Tibial artery (tissue), 4 donors: ENCODE measurements around the gene TTPAL.

Source experiments
- DNase-seq, 2 donors: peaks; one replicate each; pipeline ENCODE4 v3.0.0-alpha.2; 2019
- H3K27ac ChIP-seq, 2 donors: fragments of 200-600 bp; sonication (generic) in 1 of 2; 1 replicate in 1 of 2; 2 replicates in 1 of 2; pipeline ENCODE4 v1.5.1; 2018 to 2019; ENCODE audit warnings: mild to moderate bottlenecking in 1 of 2
- H3K27me3 ChIP-seq, 2 donors: fragments of 200-600 bp; sonication (generic) in 1 of 2; one replicate each; pipeline versions ENCODE4 v1.5.1 to v1.6.0; 2016 to 2019
- H3K36me3 ChIP-seq, 3 donors: fragments of 200-600 bp; sonication (generic) in 2 of 3; one replicate each; pipeline ENCODE4 v1.5.1; 2016 to 2019; ENCODE audit warnings: mild to moderate bottlenecking in 2 of 3
- H3K4me1 ChIP-seq, 4 donors: fragments of 200-600 bp; sonication (generic) in 2 of 4; 1 replicate in 3 of 4; 2 replicates in 1 of 4; pipeline ENCODE4 v1.5.1; 2016 to 2019
- H3K4me3 ChIP-seq, 2 donors: fragments of 200-600 bp; sonication (generic) in 1 of 2; 1 replicate in 1 of 2; 2 replicates in 1 of 2; pipeline ENCODE4 v1.5.1; 2018 to 2019; ENCODE audit warnings: mild to moderate bottlenecking in 2 of 2
- H3K9me3 ChIP-seq, 3 donors: fragments of 200-600 bp; sonication (generic) in 1 of 3; one replicate each; pipeline ENCODE4 v1.5.1; 2016 to 2019
- CTCF ChIP-seq, 2 experiments: fragments of 200-600 bp in 1 of 2; fragments of 450-650 bp in 1 of 2; IDR thresholded peaks; one replicate each; pipeline ENCODE4 v1.5.1; 2017 to 2019; ENCODE audit warnings: antibody characterized with exemption in 2 of 2, mild to moderate bottlenecking in 1 of 2, moderate library complexity in 1 of 2
- intact Hi-C: fragments of 100-400 bp; cut with DNase I; formaldehyde crosslinking; loops from one replicate; pipeline ENCODE4 v1.15.0; 2023; ENCODE audit warnings: low total_unique reads

TTPAL gene

GRCh38 chr20:44489931-44490330, 14.3 kb downstream of the TTPAL start:
- H3K27me3 ChIP-seq = no peaks in the 10 kb centered on the region
- peaks cover 0 to 28% (median 0%) of the 10 kb centered on the region in 4 donors for H3K4me1 ChIP-seq
- no peak overlapping the region for H3K4me3 ChIP-seq
- intact Hi-C loops = no loop called here
- DNase-seq = no peak
- H3K27ac ChIP-seq = no peak overlapping the region
- H3K9me3 ChIP-seq = no peaks in the 10 kb centered on the region
- H3K36me3 ChIP-seq = peaks cover 43 to 92% (median 71%) of the 10 kb centered on the region in 3 donors
- TF ChIP-seq CTCF (IDR thresholded peaks at IDR 0.05) = no peak

GRCh38 chr20:44491635-44492395, 16.1 kb downstream of the TTPAL start:
- Histone ChIP-seq H3K27me3 (no peaks in the 10 kb centered on the region), H3K36me3 (peaks cover 43 to 95% (median 85%) of the 10 kb centered on the region in 3 donors), H3K27ac (peak overlapping the region; percentile 34 to 55), H3K4me3 (no peak overlapping the region), H3K4me1 (peaks cover 0 to 36% (median 0%) of the 10 kb centered on the region in 4 donors), H3K9me3 (no peaks in the 10 kb centered on the region)
- no peak for TF ChIP-seq CTCF (IDR thresholded peaks at IDR 0.05)
- DNase-seq = peak; percentile 77 to 82
- intact Hi-C loops = no loop called here

- Histone ChIP-seq H3K27ac (peak overlapping the region; percentile 50 to 71), H3K27me3 (no peaks in the 10 kb centered on the region), H3K36me3 (peaks cover 52 to 94% (median 80%) of the 10 kb centered on the region in 3 donors), H3K4me1 (peaks cover 0 to 36% (median 0%) of the 10 kb centered on the region in 4 donors), H3K9me3 (no peaks in the 10 kb centered on the region), H3K4me3 (no peak overlapping the region)
- intact Hi-C loops = no loop called here
- no peak for TF ChIP-seq CTCF (IDR thresholded peaks at IDR 0.05)
- no peak for DNase-seq
Measured at GRCh38 chr20:44494266-44494665, 18.6 kb downstream of the TTPAL start.

GRCh38 chr20:44494681-44495080, 19.0 kb downstream of the TTPAL start:
- H3K27ac ChIP-seq = peak overlapping the region; percentile 50 to 71
- no peak for TF ChIP-seq CTCF (IDR thresholded peaks at IDR 0.05)

GRCh38 chr20:44495257-44495656, 19.6 kb downstream of the TTPAL start:
- peaks cover 0 to 36% (median 0%) of the 10 kb centered on the region in 4 donors for H3K4me1 ChIP-seq
- no peak for TF ChIP-seq CTCF (IDR thresholded peaks at IDR 0.05)
- H3K4me3 ChIP-seq = no peak overlapping the region
- DNase-seq = no peak
- peak overlapping the region; percentile 50 to 71 for H3K27ac ChIP-seq
- no peaks in the 10 kb centered on the region for H3K27me3 ChIP-seq
- H3K9me3 ChIP-seq = no peaks in the 10 kb centered on the region
- intact Hi-C loops = no loop called here
- peaks cover 50 to 94% (median 80%) of the 10 kb centered on the region in 3 donors for H3K36me3 ChIP-seq

More at GRCh38 chr20:44494681-44495080, 19.0 kb downstream of the TTPAL start:
- no peaks in the 10 kb centered on the region for H3K9me3 ChIP-seq
- no peak for DNase-seq
- no peak overlapping the region for H3K4me3 ChIP-seq
- intact Hi-C loops = no loop called here
- peaks cover 0 to 36% (median 0%) of the 10 kb centered on the region in 4 donors for H3K4me1 ChIP-seq
- no peaks in the 10 kb centered on the region for H3K27me3 ChIP-seq
- peaks cover 52 to 94% (median 80%) of the 10 kb centered on the region in 3 donors for H3K36me3 ChIP-seq
